Subcutaneous adipose tissue (tissue), 4 donors: ENCODE results near the gene MYO10. TPM values are rescaled to one million over a fixed set of nuclear protein-coding genes. Genes with fewer than 3 reads are reported as not detected.

ENCODE experiments used
- CTCF ChIP-seq: fragments of 450-650 bp; IDR thresholded peaks from one replicate; pipeline ENCODE4 v1.5.1; 2016; ENCODE audit warnings: low read depth, mild to moderate bottlenecking, control low read depth, antibody characterized with exemption, moderate library complexity
- total RNA-seq, 4 donors: library from RNA; depleted of rRNA; stranded (reverse); fragments of >200 nt; gene quantifications; one replicate each; pipeline ENCODE4 v1.1.0, GENCODE V29; 2016

Gene MYO10
- total RNA-seq, 4 donors from 2014 or later: 7.0 to 33.0 (median 9.3) TPM

GRCh38 chr5:16712178-16712577 lies 223.9 kb downstream of the MYO10 start:
- TF ChIP-seq CTCF: no peak

DNA sequence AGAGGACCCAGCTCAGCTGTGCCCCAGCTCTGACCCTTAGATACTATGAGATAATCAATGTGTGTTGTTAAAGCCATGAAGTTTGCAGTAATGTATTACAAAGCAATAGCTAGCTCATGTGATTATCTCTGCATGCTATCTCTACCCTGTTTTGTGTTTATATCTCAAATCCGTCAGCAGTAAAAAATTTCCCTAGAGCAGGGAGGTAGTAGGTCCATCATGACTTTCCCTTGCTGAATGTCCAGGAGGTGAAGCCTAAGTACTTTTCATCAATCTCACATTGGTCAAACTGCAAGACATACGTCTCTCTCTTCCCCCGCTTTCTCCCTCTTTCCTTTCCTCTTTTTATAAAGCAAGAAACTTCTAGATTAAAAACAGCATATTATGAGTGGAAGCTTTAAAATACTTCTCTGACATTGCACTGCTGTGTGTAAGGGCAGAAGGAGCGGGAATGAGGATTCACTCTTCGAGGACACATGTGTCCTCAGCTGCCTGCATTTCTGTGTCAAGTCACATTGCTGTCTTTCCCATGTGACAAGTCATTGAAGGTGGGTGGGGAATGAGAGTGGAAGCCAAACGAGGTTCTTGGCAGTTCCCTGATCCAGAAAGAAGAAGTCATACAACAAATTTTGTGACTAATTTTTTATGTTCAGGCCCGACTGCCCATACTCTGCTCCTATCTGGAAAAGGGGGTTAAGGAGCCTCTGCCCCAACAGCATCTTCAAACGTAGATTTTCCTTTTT lies 226.2 kb downstream of the MYO10 start:
- TF ChIP-seq CTCF: no peak

DNA sequence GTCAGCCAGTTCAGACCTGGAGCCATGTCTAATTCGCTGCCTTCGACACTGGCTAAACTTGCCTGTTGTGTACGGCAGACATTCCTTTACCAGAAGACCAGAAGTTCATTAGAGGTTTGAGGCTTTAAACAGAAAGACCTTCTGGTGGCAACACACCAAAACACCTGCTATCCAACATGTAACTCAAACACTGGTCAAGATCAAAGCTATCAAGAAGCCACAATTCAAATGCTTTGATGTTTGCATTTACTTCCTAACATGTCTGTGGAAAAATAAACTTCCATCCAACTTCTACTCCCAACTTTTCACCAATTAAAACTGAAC lies 228.3 kb downstream of the MYO10 start:
- TF ChIP-seq CTCF: no peak

DNA sequence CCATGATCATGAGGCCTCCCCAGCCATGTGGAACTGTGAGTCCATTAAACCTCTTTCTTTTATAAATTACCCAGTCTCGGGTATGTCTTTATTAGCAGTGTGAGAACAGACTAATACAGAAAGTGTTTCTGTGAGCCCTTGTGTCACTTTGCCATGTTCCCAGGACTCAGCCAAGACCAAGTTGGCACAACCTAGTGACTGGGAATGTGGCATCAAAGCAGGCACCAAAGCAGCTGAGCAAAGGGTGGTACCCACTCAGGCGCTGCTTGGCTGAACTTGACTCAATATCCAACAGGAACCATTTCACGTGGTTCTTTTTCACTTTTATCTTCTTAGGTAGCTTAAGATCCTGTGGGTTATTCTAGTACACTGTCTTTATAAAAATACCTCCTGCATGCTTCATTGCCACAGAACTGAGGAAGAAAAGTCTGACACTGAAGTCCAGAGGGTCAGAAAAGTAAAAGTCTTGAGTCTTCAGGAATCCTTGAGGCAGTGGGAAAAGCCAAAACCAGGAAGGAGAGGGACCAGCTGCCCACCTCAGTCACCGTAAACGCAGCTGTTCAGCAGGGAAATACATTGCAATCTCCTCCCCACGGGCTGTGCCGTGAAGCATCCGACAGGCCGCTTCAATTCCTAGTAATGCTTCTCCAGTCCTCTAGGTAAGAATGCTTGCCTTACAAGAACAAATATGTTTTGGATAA lies 228.8 kb downstream of the MYO10 start:
- no peak for TF ChIP-seq CTCF

- TF ChIP-seq CTCF: no peak
These were observed 231.1 kb downstream of the MYO10 start for GRCh38 chr5:16704945-16705344.

DNA sequence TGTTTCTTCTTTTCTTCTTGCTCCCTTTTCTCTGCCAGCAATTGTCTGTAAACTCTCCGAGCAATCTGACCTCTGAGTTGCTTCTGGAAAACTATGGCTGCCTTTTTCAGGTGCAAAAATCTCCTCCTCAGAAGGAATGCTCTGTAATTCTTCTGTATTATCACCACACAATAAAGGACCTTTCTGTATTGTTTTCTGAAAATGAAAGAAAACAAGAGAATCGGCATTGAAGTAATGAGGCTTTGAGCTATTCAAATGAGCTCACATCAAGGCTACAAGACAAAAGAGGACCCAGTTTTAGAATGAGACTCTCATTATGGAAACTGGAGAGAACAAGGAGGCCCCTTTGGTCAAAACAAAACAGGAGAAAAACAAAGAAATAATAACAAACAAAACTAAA lies 233.1 kb downstream of the MYO10 start:
- no peak for TF ChIP-seq CTCF

GRCh38 chr5:16701134-16702099 lies 234.7 kb downstream of the MYO10 start:
- TF ChIP-seq CTCF: no peak
